ENCODE results near the gene FSD1.

DNA sequence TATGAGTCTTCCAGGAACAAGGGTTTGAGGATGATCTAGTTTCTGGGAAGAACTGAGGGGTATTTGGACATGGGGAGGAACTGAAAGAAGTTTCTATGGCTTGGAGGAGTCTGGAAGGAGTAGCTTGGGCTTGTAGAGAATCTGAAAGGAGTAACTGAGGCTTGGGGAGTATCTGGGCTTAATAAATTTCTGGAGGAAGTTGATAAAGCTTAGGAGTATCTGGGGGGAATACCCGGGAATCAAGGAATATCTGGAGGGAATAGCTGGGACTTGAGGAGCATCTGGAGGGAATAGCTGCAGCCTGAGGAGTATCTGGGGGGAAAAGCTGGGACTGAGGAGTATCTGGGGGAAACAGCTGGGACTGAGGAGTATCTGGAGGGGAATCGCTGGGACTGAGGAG is 16.0 kb downstream of the FSD1 start:
- no peak for TF ChIP-seq EZH2 (IDR thresholded peaks at IDR 0.05; ENCODE audit: low read depth)
- TF ChIP-seq CTCF (conservative IDR thresholded peaks at IDR 0.05): no peak

Measured in PC-9 (cell line).